Hepatocyte (in vitro differentiated cells): ENCODE results near the gene DIDO1. TPM values are rescaled to one million over a fixed set of nuclear protein-coding genes. Genes with fewer than 3 reads are reported as not detected.

Experiments
- DNase-seq: peaks from one replicate; pipeline ENCODE4 v3.0.0-alpha.2; 2016; ENCODE audit warnings: low spot score
- H2AFZ ChIP-seq: fragments of 200-600 bp; sonication (generic); 2 replicates; pipeline ENCODE4 v1.6.0; 2016; ENCODE audit warnings: antibody characterized with exemption, mild to moderate bottlenecking
- H3K27ac ChIP-seq: fragments of 200-600 bp; sonication (generic); 2 replicates; pipeline ENCODE4 v1.5.1; 2016; ENCODE audit warnings: mild to moderate bottlenecking
- H3K27me3 ChIP-seq: fragments of 200-600 bp; sonication (generic); 2 replicates; pipeline ENCODE4 v1.6.1; 2016
- H3K36me3 ChIP-seq: fragments of 200-600 bp; sonication (generic); replicated peaks from 2 replicates; pipeline ENCODE4 v1.5.1; 2016; ENCODE audit warnings: low read depth; ENCODE audit not compliant: insufficient read depth
- H3K4me1 ChIP-seq: fragments of 200-600 bp; sonication (generic); 2 replicates; pipeline ENCODE4 v1.5.1; 2016; ENCODE audit warnings: mild to moderate bottlenecking, moderate library complexity; ENCODE audit not compliant: insufficient read depth
- H3K4me2 ChIP-seq: fragments of 200-600 bp; sonication (generic); 2 replicates; pipeline ENCODE4 v1.6.0; 2016
- H3K4me3 ChIP-seq: fragments of 200-600 bp; sonication (generic); 2 replicates; pipeline ENCODE4 v1.5.1; 2016; ENCODE audit warnings: mild to moderate bottlenecking
- H3K79me2 ChIP-seq: fragments of 200-600 bp; sonication (generic); 2 replicates; pipeline ENCODE4 v1.6.0; 2017; ENCODE audit warnings: mild to moderate bottlenecking
- H3K9me2 ChIP-seq: fragments of 200-600 bp; sonication (generic); replicated peaks from 2 replicates; pipeline ENCODE4 v1.6.0; 2017; ENCODE audit warnings: mild to moderate bottlenecking; ENCODE audit not compliant: insufficient read depth
- H3K9me3 ChIP-seq: fragments of 200-600 bp; sonication (generic); 2 replicates; pipeline ENCODE4 v1.5.1; 2016; ENCODE audit warnings: low read depth, mild to moderate bottlenecking
- H4K20me1 ChIP-seq: fragments of 200-600 bp; sonication (generic); 2 replicates; pipeline ENCODE4 v1.6.0; 2016; ENCODE audit warnings: mild to moderate bottlenecking; ENCODE audit not compliant: insufficient read depth, poor library complexity, severe bottlenecking
- EZH2 ChIP-seq: fragments of 200-600 bp; sonication (generic); IDR thresholded peaks from 2 replicates; pipeline ENCODE4 v1.6.1; 2016; ENCODE audit warnings: antibody characterized with exemption, mild to moderate bottlenecking, borderline replicate concordance
- EZH2phosphoT487 ChIP-seq: fragments of 200-600 bp; sonication (generic); IDR thresholded peaks from one replicate; pipeline ENCODE4 v1.6.1; 2018; ENCODE audit warnings: antibody characterized with exemption, mild to moderate bottlenecking, low read depth, moderate library complexity; ENCODE audit not compliant: unreplicated experiment, severe bottlenecking
- WGBS: methylation state at CpG from one replicate; pipeline ENCODE4 v1.1.6; 2016; ENCODE audit warnings: low lambda C conversion rate; ENCODE audit errors: missing lambda C conversion rate; 5-methylcytosine and 5-hydroxymethylcytosine counted together
- polyA plus RNA-seq: library from polyadenylated mRNA; unstranded; fragments of >200 nt; fragmentation: Nextera tagmentation; extraction: Ambion mirVana; gene quantifications from 2 replicates; pipeline ENCODE4 v1.2.1, GENCODE V29; 2016
- total RNA-seq: library from RNA; depleted of rRNA; stranded (reverse); fragments of >200 nt; gene quantifications from 2 replicates; pipeline ENCODE4 v1.2.3, GENCODE V29; 2014
- TF ChIP-seq, protein P1 (sequence below): fragments of 200-600 bp; sonication (generic); IDR thresholded peaks from 2 replicates; pipeline ENCODE4 v1.5.1; 2016; ENCODE audit warnings: antibody characterized with exemption, mild to moderate bottlenecking; ENCODE audit not compliant: poor library complexity

Gene DIDO1
- total and polyA plus RNA-seq, 2 experiments from 2014 or later = 26.5 to 31.6 TPM

GRCh38 chr20:62901891-62902290 lies 24.4 kb downstream of the DIDO1 start:
- Histone ChIP-seq H2AFZ (no peak overlapping the region), H3K9me2 (no peaks in the 10 kb centered on the region), H3K36me3 (peaks cover 7% of the 10 kb centered on the region), H3K4me2 (no peak overlapping the region), H3K9me3 (no peaks in the 10 kb centered on the region), H3K27me3 (no peaks in the 10 kb centered on the region), H4K20me1 (peaks cover 13% of the 10 kb centered on the region), H3K4me3 (no peak overlapping the region), H3K79me2 (peaks cover 10% of the 10 kb centered on the region), H3K27ac (no peak overlapping the region), H3K4me1 (peaks cover 19% of the 10 kb centered on the region)
- DNase-seq = no peak
- TF ChIP-seq EZH2phosphoT487 (no peak), EZH2 (no peak)
- TF ChIP-seq, protein P1, sequence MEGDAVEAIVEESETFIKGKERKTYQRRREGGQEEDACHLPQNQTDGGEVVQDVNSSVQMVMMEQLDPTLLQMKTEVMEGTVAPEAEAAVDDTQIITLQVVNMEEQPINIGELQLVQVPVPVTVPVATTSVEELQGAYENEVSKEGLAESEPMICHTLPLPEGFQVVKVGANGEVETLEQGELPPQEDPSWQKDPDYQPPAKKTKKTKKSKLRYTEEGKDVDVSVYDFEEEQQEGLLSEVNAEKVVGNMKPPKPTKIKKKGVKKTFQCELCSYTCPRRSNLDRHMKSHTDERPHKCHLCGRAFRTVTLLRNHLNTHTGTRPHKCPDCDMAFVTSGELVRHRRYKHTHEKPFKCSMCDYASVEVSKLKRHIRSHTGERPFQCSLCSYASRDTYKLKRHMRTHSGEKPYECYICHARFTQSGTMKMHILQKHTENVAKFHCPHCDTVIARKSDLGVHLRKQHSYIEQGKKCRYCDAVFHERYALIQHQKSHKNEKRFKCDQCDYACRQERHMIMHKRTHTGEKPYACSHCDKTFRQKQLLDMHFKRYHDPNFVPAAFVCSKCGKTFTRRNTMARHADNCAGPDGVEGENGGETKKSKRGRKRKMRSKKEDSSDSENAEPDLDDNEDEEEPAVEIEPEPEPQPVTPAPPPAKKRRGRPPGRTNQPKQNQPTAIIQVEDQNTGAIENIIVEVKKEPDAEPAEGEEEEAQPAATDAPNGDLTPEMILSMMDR = no peak
- 96% methylated on average over 11 of the region's 11 CpGs for WGBS

- Histone ChIP-seq H3K9me2 (no peaks in the 10 kb centered on the region), H3K79me2 (peaks cover 8% of the 10 kb centered on the region), H3K4me1 (peaks cover 19% of the 10 kb centered on the region), H3K27me3 (no peaks in the 10 kb centered on the region), H3K4me2 (peak overlapping the region; percentile 62), H4K20me1 (peaks cover 10% of the 10 kb centered on the region), H3K27ac (peak overlapping the region; percentile 82), H3K9me3 (no peaks in the 10 kb centered on the region), H3K36me3 (peaks cover 7% of the 10 kb centered on the region), H2AFZ (no peak overlapping the region), H3K4me3 (no peak overlapping the region)
- WGBS = 52% methylated on average over 20 of the region's 20 CpGs
- DNase-seq = peak; percentile 81
- no peak for TF ChIP-seq EZH2
- TF ChIP-seq, protein P1 = peak; percentile 25
These were observed 25.4 kb downstream of the DIDO1 start for GRCh38 chr20:62900692-62901584.

DNA sequence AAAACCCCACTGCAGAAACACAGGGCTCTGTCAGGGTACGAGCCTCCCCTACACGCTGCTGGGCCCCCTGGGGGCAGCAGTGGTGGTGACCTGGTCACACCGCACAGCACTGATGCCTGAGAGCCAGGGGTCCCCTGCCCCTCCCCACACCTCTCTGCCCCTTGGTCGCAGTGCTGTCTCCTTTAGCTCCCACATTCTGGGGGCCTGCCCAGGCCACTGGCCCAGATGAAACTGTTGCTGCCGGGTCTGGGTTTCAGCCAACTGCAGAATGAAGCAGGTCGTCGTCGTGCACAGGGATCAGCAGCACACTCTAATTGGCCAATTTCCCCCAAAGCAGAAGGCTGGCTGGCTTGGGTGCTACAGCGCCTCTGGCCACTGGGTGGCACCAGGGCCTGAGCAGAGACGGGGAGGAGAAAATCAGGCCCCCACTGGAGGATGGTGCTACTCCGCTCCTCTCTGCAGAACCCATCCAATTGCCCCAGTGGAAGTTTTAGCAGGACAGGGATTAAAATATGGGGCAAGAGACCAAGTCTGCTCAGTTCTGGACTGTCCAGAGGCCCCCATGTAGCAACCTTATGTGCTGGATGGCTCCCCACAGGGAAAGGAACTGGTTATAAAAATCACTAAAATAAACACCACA lies 26.1 kb downstream of the DIDO1 start:
- Histone ChIP-seq H3K36me3 (peaks cover 7% of the 10 kb centered on the region), H3K79me2 (peaks cover 8% of the 10 kb centered on the region), H3K27ac (peak overlapping the region; percentile 82), H3K9me3 (no peaks in the 10 kb centered on the region), H4K20me1 (peaks cover 10% of the 10 kb centered on the region), H3K4me2 (peak overlapping the region; percentile 62), H3K9me2 (no peaks in the 10 kb centered on the region), H2AFZ (no peak overlapping the region), H3K4me3 (no peak overlapping the region), H3K4me1 (peaks cover 19% of the 10 kb centered on the region), H3K27me3 (no peaks in the 10 kb centered on the region)
- peak; percentile 87 for DNase-seq
- 9% methylated on average over 11 of the region's 11 CpGs for WGBS
- TF ChIP-seq EZH2 (no peak), EZH2phosphoT487 (no peak)
- TF ChIP-seq, protein P1 = peak; percentile 87
